C4-2B (cell line): ENCODE data around the gene JARID2.

Experiments used
- H3K27ac ChIP-seq: fragments of 450-650 bp; 2 replicates; pipeline ENCODE4 v1.5.1; 2017
- ZFX ChIP-seq: fragments of 450-650 bp; IDR thresholded peaks from 2 replicates; pipeline ENCODE4 v1.6.1; 2017
- TF ChIP-seq, protein P1 (sequence below): fragments of 450-650 bp; conservative IDR thresholded peaks from 2 replicates; pipeline ENCODE4 v1.5.1; 2017; ENCODE audit warnings: mild to moderate bottlenecking

The JARID2 gene

DNA sequence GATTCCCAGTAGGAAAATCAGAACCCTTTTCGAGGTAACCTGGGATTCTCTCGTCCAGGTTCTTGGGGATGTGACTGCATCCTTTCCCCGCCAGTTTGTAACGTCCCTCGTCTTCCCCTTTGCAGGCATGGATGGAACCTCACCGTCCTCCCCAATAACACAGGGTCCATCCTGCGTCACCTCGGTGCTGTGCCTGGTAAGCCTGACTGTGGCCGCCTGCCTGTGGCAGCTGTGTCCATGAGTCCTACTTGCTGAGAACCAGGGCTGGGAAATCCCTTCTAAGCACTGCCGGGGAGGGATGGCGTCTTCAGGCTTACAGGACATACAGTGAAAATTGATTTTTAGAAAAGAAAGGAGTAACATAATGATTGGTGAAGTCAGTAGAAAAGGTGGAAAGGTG is 261.4 kb downstream of the JARID2 start:
- TF ChIP-seq, protein P1, sequence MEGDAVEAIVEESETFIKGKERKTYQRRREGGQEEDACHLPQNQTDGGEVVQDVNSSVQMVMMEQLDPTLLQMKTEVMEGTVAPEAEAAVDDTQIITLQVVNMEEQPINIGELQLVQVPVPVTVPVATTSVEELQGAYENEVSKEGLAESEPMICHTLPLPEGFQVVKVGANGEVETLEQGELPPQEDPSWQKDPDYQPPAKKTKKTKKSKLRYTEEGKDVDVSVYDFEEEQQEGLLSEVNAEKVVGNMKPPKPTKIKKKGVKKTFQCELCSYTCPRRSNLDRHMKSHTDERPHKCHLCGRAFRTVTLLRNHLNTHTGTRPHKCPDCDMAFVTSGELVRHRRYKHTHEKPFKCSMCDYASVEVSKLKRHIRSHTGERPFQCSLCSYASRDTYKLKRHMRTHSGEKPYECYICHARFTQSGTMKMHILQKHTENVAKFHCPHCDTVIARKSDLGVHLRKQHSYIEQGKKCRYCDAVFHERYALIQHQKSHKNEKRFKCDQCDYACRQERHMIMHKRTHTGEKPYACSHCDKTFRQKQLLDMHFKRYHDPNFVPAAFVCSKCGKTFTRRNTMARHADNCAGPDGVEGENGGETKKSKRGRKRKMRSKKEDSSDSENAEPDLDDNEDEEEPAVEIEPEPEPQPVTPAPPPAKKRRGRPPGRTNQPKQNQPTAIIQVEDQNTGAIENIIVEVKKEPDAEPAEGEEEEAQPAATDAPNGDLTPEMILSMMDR: no peak
- TF ChIP-seq ZFX: no peak
- no peak overlapping the region for H3K27ac ChIP-seq

DNA sequence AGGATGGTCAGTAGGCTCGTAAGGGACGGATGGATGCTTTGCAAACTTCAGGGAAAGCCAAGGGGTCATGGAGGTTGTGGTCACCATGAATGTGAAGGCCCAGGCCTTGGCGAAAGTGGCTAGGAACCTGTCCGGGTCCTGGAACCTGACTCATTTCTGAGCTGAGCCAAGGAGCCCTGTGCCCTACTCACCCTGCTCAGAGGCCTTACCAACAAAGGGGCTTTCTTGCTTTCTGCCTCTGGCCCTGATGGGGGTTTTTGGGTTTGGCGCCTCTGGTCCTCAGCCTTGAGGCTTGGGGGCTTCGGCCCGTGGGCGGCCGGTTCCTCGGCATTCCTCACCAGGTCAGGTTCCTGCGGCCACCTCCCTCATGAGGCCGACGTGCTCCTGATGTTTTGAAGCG is 261.9 kb downstream of the JARID2 start:
- no peak for TF ChIP-seq ZFX
- TF ChIP-seq, protein P1: no peak
- H3K27ac ChIP-seq: no peak overlapping the region

DNA sequence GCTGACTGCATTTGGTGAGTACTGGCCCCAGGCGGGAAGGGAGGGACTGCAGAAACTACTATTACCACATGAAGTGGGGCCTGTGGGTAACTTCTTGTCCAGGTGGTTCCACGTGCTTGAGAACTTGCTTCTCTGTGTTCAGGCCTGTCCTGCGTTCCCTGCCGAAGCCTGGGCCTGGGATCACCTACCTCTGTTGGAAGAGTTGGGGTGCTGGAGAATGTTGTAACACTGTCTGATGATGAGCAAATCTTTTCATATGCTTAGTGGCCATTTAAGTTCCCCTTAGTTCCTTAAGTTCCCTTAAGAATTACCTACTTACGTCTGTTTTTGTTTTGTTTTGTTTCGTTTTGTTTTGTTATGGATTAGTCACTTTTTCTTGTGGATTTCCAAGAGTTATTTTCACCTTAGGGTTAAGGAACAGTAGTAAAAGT is 262.6 kb downstream of the JARID2 start:
- TF ChIP-seq, protein P1: no peak
- H3K27ac ChIP-seq: no peak overlapping the region

DNA sequence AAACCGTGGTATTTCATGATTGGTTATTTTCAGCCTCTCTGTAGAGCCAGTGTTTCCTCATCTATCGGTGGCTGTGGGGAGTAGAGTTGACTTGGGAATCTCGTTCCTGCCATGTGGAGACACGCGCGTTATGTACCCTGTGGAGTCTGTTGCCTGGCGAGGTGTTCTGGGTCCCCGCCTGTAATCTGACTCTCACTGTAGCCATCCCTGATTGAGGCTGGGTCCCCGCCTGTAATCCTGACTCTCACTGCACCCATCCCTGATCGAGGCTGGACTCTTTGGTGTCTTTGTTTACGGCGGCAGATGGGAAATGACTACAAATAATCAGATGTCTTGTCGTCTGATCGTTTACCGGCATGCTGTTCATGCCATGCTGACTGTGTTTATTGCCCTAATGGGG is 263.1 kb downstream of the JARID2 start:
- no peak overlapping the region for H3K27ac ChIP-seq
- no peak for TF ChIP-seq ZFX

DNA sequence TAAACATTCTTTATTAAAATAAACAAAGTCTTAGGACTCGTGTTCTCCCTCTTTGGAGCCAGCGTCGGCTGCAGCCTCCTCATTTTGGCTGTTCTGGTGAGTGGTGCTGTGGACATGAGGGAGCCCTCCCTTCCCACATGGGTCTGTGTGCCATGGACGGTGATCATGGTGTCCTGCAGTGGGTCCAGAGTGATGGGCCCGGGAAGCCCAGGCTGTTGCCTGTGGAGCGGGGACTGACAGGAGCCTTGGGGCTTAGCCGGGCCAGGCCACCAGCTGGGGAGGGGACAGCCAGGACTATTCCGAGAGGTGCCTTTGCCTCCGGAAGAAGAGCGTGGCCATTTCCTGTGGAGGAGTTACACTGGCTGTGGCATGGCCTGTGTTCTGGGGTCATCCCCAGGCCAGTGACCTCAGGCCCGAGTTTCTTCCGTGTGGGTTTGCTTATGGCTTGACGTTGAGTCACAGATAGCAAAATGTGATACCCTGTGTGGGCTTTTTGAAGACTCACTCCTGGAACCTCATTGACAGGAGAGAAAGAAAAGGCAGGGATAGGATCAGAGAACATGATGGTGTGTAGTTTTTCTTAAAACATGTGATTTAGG is 263.6 kb downstream of the JARID2 start:
- H3K27ac ChIP-seq: no peak overlapping the region
- no peak for TF ChIP-seq ZFX
- TF ChIP-seq, protein P1: no peak

DNA sequence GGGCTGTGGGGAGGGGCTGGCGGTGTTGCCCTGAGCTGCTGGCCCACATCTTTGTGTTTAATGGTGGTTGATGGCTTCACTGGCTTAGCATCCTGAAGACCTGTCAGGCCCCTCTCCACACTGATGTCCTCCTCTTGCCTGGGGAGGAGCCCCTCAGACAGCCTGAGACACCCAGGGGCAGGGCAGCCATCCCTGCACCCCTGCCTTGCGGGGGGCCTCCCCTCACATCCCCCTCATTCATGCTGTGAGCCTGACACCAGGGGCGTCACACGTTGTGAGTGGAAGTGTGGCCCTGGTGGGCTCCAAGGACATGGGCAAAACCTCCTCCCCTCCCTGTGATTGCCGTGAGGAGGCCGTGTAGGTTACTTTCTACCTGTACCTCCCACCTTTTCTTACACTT is 264.3 kb downstream of the JARID2 start:
- H3K27ac ChIP-seq: no peak overlapping the region
- no peak for TF ChIP-seq ZFX
- TF ChIP-seq, protein P1: no peak

DNA sequence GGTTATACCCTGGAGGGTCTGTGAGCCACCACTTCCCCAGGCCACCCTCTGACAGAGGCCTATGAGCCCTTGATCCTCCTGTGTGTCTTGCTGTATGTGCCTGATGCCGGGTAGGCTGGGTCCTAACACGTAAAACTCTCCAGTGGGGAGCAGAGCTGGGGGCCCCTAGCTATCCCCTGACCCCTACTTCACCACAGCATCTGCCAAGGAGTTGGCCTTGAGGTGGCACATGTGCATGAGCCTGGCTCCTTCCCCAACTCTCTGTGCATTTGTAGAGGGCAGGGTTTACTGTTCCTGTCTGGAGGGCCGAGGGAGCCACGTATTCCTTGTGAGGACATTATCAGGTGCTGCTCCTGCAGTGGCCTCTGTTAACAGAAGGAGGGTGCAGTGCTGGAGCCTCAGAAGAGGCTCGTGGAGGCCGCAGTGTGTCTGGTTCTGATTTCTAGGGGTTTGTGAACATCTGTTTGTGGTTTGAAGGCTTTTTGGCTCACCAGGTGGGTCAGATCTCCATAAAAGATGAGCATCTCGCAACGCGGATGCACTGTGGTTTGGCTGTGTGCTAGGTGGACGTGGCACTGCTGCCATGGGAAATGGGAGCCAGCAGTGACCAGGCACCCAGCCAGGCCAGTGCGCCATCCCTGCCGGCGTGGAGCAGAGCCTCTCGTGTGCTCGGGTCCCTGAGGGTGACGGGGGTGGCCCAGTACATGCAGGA is 264.8 kb downstream of the JARID2 start:
- H3K27ac ChIP-seq: no peak overlapping the region
- TF ChIP-seq, protein P1: no peak
- no peak for TF ChIP-seq ZFX
